ENCODE results near the gene INPP5A.

INPP5A gene

DNA sequence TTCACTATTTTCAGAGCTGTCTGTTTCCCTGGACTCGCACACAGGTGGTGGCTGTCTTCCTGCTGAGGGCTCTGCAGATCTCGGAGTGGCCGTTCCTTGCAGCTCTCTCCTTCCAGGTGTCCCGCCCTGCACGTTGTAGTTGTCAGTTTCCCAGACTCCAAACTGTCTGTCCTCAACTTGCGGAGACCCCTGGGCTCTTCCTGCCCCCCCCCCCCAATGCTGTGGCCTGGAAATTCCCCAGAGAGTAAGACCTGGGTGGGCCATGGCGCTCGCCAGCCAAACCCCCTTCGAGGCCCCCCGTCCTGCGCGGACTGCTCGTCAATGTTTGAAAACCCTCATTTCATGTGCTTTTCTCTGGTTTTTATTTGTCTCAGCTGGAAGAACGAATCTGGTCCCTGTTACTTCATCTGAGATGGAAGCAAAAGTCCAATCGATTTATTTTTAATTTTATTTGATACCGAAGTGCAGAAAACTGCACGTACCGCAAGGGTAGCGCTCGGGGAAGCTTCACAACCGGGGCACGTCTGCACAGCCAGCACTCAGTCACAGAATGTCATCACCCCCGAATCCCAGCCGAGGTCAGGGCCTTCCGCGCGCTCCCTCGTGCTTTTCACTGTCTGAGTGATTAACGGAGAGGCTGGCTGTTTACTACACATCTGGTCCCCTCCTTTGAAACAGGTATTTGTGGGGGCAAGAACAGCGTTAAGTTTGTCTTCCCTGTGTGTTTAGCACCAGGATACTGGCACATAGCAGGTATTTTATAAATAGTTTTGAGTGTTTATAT is 294.8 kb downstream of the INPP5A start:
- DNase-seq: peak; percentile 32

Data from islet precursor cell (in vitro differentiated cells).